ENCODE results near the gene NECTIN1. TPM values are rescaled to one million over a fixed set of nuclear protein-coding genes. Genes with fewer than 3 reads are reported as not detected.

The NECTIN1 gene
- total RNA-seq, 1 experiment from 2014 or later, result 23.8 TPM

GRCh38 chr11:119712459-119713358 is 16.3 kb downstream of the NECTIN1 start:
- intact Hi-C loops (cut with micrococcal nuclease), result loop anchor here (5.0 kb wide), 1 partner anchor 500 kb away; the partner anchor contains the start of gene OAF
- no peak overlapping the region for H3K4me3 ChIP-seq (replicated peaks in 1 of 2; ENCODE audit: low read depth in 1 of 2, low read length in 2 of 2)
- ChIA-PET POLR2A (no interaction called here), RAD21 (ENCODE audit: low non-redundant PET in 1 of 2, low total read pairs in 2 of 2, uncharacterized antibody in 2 of 2, unreplicated experiment in 2 of 2) (no interaction called here), CTCF (interaction anchor here (3.8 kb wide), 1 partner anchor 9 kb away, joined by 17 read pairs; no protein-coding TSS in a partner anchor)
- peaks cover 22% of the 10 kb centered on the region; the same call in 1 of the 2 replicates for H3K79me2 ChIP-seq (ENCODE audit: insufficient read depth, low read length)
- H3K9ac ChIP-seq (ENCODE audit: low read length), result no peak overlapping the region
- H3K4me1 ChIP-seq (ENCODE audit: control insufficient read depth in 1 of 2, insufficient read depth in 2 of 2, low read length in 2 of 2), result peaks cover 6% of the 10 kb centered on the region in 2 experiments; a peak in 2 of 4 replicates
- DNase-seq (ENCODE audit: low read depth, low spot score), result no peak
- ATAC-seq, result no peak
- no peaks in the 10 kb centered on the region for H4K20me1 ChIP-seq (ENCODE audit: insufficient read depth)
- H3K27ac ChIP-seq (ENCODE audit: low read depth, low read length), result no peak overlapping the region
- no peak overlapping the region for H2AFZ ChIP-seq (ENCODE audit: low read depth, low read length, poor library complexity, severe bottlenecking)
- H3K9me3 ChIP-seq (ENCODE audit: control insufficient read depth in 1 of 2, insufficient read depth in 1 of 2, low read depth in 1 of 2, low read length in 2 of 2), result no peaks in the 10 kb centered on the region
- no peak for TF ChIP-seq ELF1 (IDR thresholded peaks at IDR 0.05; ENCODE audit: borderline replicate concordance, low read depth)
- peak in 1 of 3 experiments; percentile 23; a peak in 1 of 6 replicates for TF ChIP-seq CTCF (IDR thresholded peaks at IDR 0.05 in 2 of 3, conservative IDR thresholded peaks at IDR 0.05 in 1 of 3; ENCODE audit: borderline replicate concordance in 1 of 3, insufficient read depth in 1 of 3, low read depth in 2 of 3, low read length in 2 of 3)
- TF ChIP-seq RAD21 (IDR thresholded peaks at IDR 0.05; ENCODE audit: low read depth), result peak; percentile 28; the same call in 1 of the 2 replicates
- H3K9me2 ChIP-seq (ENCODE audit: insufficient read depth), result no peaks in the 10 kb centered on the region
- BruUV-seq (replicated peaks), result no TSS peak
- H3K4me2 ChIP-seq (ENCODE audit: low read length), result no peak overlapping the region
- no peaks in the 10 kb centered on the region for H3K27me3 ChIP-seq (ENCODE audit: insufficient read depth, low read length)
- H3K36me3 ChIP-seq (ENCODE audit: control insufficient read depth in 1 of 2, insufficient read depth in 2 of 2, low read length in 2 of 2), result no peaks in the 10 kb centered on the region

GRCh38 chr11:119712006-119712405 is 17.0 kb downstream of the NECTIN1 start:
- Histone ChIP-seq H3K4me3 (replicated peaks in 1 of 2; ENCODE audit: low read depth in 1 of 2, low read length in 2 of 2) (no peak overlapping the region), H3K36me3 (ENCODE audit: control insufficient read depth in 1 of 2, insufficient read depth in 2 of 2, low read length in 2 of 2) (no peaks in the 10 kb centered on the region), H4K20me1 (ENCODE audit: insufficient read depth) (no peaks in the 10 kb centered on the region), H3K27me3 (ENCODE audit: insufficient read depth, low read length) (no peaks in the 10 kb centered on the region), H3K79me2 (ENCODE audit: insufficient read depth, low read length) (peaks cover 25% of the 10 kb centered on the region; the same call in 1 of the 2 replicates), H3K4me1 (ENCODE audit: control insufficient read depth in 1 of 2, insufficient read depth in 2 of 2, low read length in 2 of 2) (peaks cover 6% of the 10 kb centered on the region in 2 experiments; a peak in 2 of 4 replicates), H3K9me3 (ENCODE audit: control insufficient read depth in 1 of 2, insufficient read depth in 1 of 2, low read depth in 1 of 2, low read length in 2 of 2) (no peaks in the 10 kb centered on the region), H3K4me2 (ENCODE audit: low read length) (no peak overlapping the region), H3K27ac (ENCODE audit: low read depth, low read length) (no peak overlapping the region), H3K9ac (ENCODE audit: low read length) (no peak overlapping the region), H2AFZ (ENCODE audit: low read depth, low read length, poor library complexity, severe bottlenecking) (no peak overlapping the region), H3K9me2 (ENCODE audit: insufficient read depth) (no peaks in the 10 kb centered on the region)
- ChIA-PET CTCF (interaction anchor here (1.2 to 3.8 kb wide), 2 partner anchors 9 to 17 kb away, joined by 3 to 17 read pairs; partner anchors contain the start of gene NECTIN1), RAD21 (ENCODE audit: low non-redundant PET in 1 of 2, low total read pairs in 2 of 2, uncharacterized antibody in 2 of 2, unreplicated experiment in 2 of 2) (no interaction called here), POLR2A (no interaction called here)
- intact Hi-C loops (cut with micrococcal nuclease), result loop anchor here (5.0 kb wide), 1 partner anchor 500 kb away; the partner anchor contains the start of gene OAF
- DNase-seq (ENCODE audit: low read depth, low spot score), result no peak
- TF ChIP-seq JUND (IDR thresholded peaks at IDR 0.05), result no peak
- no peak for TF ChIP-seq ELF1 (IDR thresholded peaks at IDR 0.05; ENCODE audit: borderline replicate concordance, low read depth)
- TF ChIP-seq SIN3A (IDR thresholded peaks at IDR 0.05; ENCODE audit: low read depth), result no peak
- TF ChIP-seq ZNF274 (IDR thresholded peaks at IDR 0.05; ENCODE audit: low read depth, low read length), result no peak
- no peak for TF ChIP-seq CEBPB (IDR thresholded peaks at IDR 0.05; ENCODE audit: low read depth)
- no peak for TF ChIP-seq SP1 (IDR thresholded peaks at IDR 0.05; ENCODE audit: low read depth)
- BruUV-seq (replicated peaks), result no TSS peak
- ATAC-seq, result no peak

Measured in HCT116 (cell line).